SK-N-SH (cell line): ENCODE results near the gene OPHN1.

Source experiments
- CHD2 ChIP-seq: fragments of 150-350 bp; IDR thresholded peaks from 2 replicates; pipeline ENCODE4 v1.6.1; 2018; ENCODE audit warnings: low read length; ENCODE audit not compliant: partially characterized antibody
- CTCF ChIP-seq: fragments of 200-600 bp; sonication (generic); IDR thresholded peaks from 2 replicates; pipeline ENCODE4 v1.6.1; 2017; ENCODE audit warnings: antibody characterized with exemption, mild to moderate bottlenecking, moderate library complexity
- EP300 ChIP-seq, 2 experiments: IDR thresholded peaks; 2 replicates each; pipeline versions ENCODE4 v1.4.0 to v1.6.1; 2012; ENCODE audit warnings: borderline replicate concordance in 1 of 2, low read depth in 1 of 2, low read length in 1 of 2
- GABPA ChIP-seq: IDR thresholded peaks from 2 replicates; pipeline ENCODE4 v1.4.0; 2012; ENCODE audit warnings: low read depth, mild to moderate bottlenecking
- JUND ChIP-seq: IDR thresholded peaks from 2 replicates; pipeline ENCODE4 v1.4.0; 2012
- RCOR1 ChIP-seq: fragments of 150-350 bp; IDR thresholded peaks from 2 replicates; pipeline ENCODE4 v1.6.1; 2017; ENCODE audit warnings: antibody characterized with exemption, low read length
- RXRA ChIP-seq: IDR thresholded peaks from 2 replicates; pipeline ENCODE4 v1.4.0; 2012; ENCODE audit warnings: low read depth, mild to moderate bottlenecking, borderline replicate concordance
- SIN3A ChIP-seq: IDR thresholded peaks from 2 replicates; pipeline ENCODE4 v1.6.1; 2012; ENCODE audit warnings: low read depth, mild to moderate bottlenecking, low read length, moderate library complexity, borderline replicate concordance
- TAF1 ChIP-seq: IDR thresholded peaks from 2 replicates; pipeline ENCODE4 v1.6.1; 2012; ENCODE audit warnings: low read depth, mild to moderate bottlenecking, low read length, moderate library complexity, borderline replicate concordance
- YY1 ChIP-seq: IDR thresholded peaks from 2 replicates; pipeline ENCODE4 v1.4.0; 2012; ENCODE audit warnings: low read depth, mild to moderate bottlenecking
- TF ChIP-seq, protein P1 (sequence below): IDR thresholded peaks from 2 replicates; pipeline ENCODE4 v1.6.1; 2012; ENCODE audit warnings: mild to moderate bottlenecking, low read depth, low read length, moderate library complexity
- TF ChIP-seq, protein P2 (sequence below): IDR thresholded peaks from 2 replicates; pipeline ENCODE4 v1.4.0; 2012; ENCODE audit warnings: low read depth

GRCh38 chrX:68288127-68288526 is 145.2 kb downstream of the OPHN1 start:
- TF ChIP-seq CTCF: no peak
- TF ChIP-seq, protein P1, sequence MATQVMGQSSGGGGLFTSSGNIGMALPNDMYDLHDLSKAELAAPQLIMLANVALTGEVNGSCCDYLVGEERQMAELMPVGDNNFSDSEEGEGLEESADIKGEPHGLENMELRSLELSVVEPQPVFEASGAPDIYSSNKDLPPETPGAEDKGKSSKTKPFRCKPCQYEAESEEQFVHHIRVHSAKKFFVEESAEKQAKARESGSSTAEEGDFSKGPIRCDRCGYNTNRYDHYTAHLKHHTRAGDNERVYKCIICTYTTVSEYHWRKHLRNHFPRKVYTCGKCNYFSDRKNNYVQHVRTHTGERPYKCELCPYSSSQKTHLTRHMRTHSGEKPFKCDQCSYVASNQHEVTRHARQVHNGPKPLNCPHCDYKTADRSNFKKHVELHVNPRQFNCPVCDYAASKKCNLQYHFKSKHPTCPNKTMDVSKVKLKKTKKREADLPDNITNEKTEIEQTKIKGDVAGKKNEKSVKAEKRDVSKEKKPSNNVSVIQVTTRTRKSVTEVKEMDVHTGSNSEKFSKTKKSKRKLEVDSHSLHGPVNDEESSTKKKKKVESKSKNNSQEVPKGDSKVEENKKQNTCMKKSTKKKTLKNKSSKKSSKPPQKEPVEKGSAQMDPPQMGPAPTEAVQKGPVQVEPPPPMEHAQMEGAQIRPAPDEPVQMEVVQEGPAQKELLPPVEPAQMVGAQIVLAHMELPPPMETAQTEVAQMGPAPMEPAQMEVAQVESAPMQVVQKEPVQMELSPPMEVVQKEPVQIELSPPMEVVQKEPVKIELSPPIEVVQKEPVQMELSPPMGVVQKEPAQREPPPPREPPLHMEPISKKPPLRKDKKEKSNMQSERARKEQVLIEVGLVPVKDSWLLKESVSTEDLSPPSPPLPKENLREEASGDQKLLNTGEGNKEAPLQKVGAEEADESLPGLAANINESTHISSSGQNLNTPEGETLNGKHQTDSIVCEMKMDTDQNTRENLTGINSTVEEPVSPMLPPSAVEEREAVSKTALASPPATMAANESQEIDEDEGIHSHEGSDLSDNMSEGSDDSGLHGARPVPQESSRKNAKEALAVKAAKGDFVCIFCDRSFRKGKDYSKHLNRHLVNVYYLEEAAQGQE: no peak
- no peak for TF ChIP-seq CHD2
- no peak for TF ChIP-seq RCOR1
- TF ChIP-seq EP300 (IDR thresholded peaks at IDR 0.05; ENCODE audit: borderline replicate concordance in 1 of 2, low read depth in 1 of 2, low read length in 1 of 2): no peak
- no peak for TF ChIP-seq GABPA
- TF ChIP-seq, protein P2, sequence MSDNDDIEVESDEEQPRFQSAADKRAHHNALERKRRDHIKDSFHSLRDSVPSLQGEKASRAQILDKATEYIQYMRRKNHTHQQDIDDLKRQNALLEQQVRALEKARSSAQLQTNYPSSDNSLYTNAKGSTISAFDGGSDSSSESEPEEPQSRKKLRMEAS: no peak
- no peak for TF ChIP-seq JUND
- no peak for TF ChIP-seq TAF1
- no peak for TF ChIP-seq YY1
- no peak for TF ChIP-seq SIN3A
- no peak for TF ChIP-seq RXRA
